ELR (cell line): ENCODE results near the gene BRI3.
"Not testable (repeated sequence)": the region's sequence is repeated elsewhere in the genome, so short reads cannot be mapped to it uniquely, and the experiment has no call there.

ENCODE experiments used
- DNase-seq: peaks from one replicate; pipeline ENCODE4 v3.0.0-alpha.2; 2015; ENCODE audit warnings: low read depth

Gene BRI3

GRCh38 chr7:98312201-98312600 lies 30.7 kb downstream of the BRI3 start:
- no peak for DNase-seq

DNA sequence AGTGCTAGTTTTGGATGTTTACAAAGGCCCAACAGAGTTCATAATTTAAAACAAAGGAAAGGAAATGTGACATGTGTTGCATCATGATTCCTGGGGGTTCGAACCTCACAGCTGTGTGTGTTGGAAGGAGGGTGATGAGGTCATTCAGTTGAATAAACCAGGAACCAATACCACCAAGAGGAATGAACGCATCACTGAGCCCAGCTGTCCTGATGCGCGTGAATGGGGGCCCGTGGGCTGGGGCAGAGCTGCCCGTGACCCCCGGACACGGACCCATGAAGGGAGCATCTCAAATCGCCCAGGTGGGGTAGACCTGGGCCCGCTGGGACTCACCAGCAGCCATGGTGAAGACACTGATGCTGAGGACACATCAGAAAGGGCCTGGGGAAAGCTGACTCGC lies 33.0 kb downstream of the BRI3 start:
- no peak for DNase-seq

- no peak for DNase-seq
Measured at GRCh38 chr7:98315318-98315993, 34.0 kb downstream of the BRI3 start.

- DNase-seq: not testable (repeated sequence)
Measured at GRCh38 chr7:98315994-98316527, 34.6 kb downstream of the BRI3 start.

- no peak for DNase-seq
Measured at GRCh38 chr7:98317366-98318040, 36.0 kb downstream of the BRI3 start.

- DNase-seq: no peak
Measured at GRCh38 chr7:98319176-98319575, 37.7 kb downstream of the BRI3 start.

- DNase-seq: no peak
Measured at GRCh38 chr7:98321301-98321700, 39.8 kb downstream of the BRI3 start.

DNA sequence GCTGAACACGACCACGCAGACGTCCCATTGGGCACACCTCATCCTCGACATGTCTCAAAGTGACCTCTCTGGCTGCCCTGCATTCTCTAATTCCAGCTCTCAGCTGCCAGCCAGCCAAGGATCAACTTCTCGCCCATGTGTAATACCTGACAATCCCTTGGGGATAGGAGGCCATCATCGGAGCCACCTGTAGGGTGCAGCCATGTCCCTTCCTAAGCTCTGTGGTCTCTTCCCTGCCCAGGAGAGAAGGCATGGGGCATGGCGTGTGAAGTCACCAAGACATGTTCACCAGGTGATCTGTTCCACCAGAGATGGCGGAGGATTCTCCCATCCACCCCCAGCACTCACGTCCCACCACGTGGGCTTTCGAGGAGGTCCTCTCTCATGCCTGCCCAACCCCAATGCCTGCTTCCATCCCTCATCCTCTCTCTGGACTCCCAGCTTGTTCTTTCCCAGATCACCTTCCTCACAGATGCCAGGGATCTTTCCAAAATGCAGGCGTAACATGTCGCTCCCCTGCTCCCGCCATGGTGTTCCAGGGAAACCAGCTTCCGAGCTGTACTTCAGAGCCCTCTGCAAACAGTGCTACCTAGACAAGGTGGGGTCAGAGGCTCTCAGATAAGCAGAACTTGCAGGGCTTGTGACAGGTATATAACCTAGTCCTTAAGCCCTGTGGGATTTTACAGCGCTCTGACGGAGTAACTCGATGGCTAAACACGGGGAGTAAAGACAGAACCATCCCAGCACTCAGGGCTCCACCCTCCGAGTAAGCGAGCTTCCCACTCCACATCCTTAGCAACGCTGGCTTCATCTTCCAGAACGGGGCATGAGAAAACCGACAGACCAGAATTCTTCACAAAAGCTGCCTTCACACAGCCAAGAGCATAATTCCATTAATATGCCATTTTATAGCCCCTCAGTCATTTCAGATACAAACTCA lies 41.1 kb downstream of the BRI3 start:
- DNase-seq: no peak

- no peak for DNase-seq
Measured at GRCh38 chr7:98323597-98324322, 42.3 kb downstream of the BRI3 start.

DNA sequence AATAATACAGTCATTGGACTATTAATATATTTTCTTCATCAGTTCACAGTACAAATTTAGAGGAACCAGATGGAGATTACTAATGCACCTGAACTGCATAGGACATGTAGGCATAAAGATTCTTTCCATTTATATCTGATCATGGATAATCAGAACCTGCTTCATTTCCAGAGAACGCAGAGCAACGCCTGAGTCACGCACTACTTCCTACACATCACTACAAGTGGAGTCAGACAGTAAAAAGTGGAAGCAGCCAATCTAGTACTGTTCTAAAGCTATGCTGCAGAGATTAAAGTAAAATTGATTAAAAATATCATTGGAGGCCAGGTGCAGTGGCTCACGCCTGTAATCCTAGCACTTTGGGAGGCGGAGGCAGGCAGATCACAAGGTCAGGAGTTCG lies 43.3 kb downstream of the BRI3 start:
- DNase-seq: no peak

- DNase-seq: no peak
Measured at GRCh38 chr7:98329100-98329790, 47.8 kb downstream of the BRI3 start.

DNA sequence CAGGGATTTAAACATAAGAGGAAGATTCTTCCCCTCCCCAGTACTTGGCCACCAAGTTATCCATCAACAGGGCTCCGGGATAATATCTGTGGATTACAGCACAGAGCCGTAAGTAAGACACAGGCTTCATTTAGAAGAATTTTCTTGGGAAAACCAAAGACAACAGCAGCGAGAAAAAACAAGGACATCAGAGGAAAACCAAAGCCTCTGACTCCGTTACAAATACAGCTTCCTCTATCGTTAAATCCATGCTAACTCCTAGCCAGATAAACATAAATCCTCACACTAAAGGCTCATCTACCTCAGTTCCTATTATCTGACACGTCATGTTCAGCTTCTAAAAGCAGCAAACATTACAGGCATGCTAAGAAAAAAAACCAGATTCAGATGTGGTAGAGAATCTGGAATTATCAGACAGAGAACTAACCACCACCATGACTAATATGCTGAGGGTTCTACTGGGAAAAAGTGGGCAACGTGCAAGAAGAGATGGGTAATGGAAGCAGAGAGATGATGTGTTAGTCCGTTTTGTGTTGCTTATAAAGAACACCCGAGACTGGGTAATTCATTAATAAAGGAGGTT lies 48.4 kb downstream of the BRI3 start:
- DNase-seq: no peak

- DNase-seq: no peak
Measured at GRCh38 chr7:98330926-98331529, 49.5 kb downstream of the BRI3 start.

- DNase-seq: no peak
Measured at GRCh38 chr7:98334081-98334480, 52.6 kb downstream of the BRI3 start.

- DNase-seq: no peak
Measured at GRCh38 chr7:98335411-98335977, 54.0 kb downstream of the BRI3 start.

GRCh38 chr7:98338441-98338840 lies 57.0 kb downstream of the BRI3 start:
- DNase-seq: no peak

GRCh38 chr7:98339043-98339442 lies 57.6 kb downstream of the BRI3 start:
- no peak for DNase-seq

GRCh38 chr7:98341106-98341505 lies 59.6 kb downstream of the BRI3 start:
- DNase-seq: peak; percentile 34
